Sigmoid colon (tissue), 3 donors: Measurements from ENCODE around the gene PRKG1.

Experiments used
- CTCF ChIP-seq, 4 experiments: fragments of 450-650 bp in 3 of 4; fragments of 200-600 bp in 1 of 4; IDR thresholded peaks; one replicate each; pipeline ENCODE4 v1.5.1; 2016 to 2019; ENCODE audit warnings: antibody characterized with exemption in 4 of 4, mild to moderate bottlenecking in 3 of 4, moderate library complexity in 2 of 4
- POLR2A ChIP-seq, 2 donors: fragments of 450-650 bp; IDR thresholded peaks; one replicate each; pipeline ENCODE4 v1.6.1; 2016; ENCODE audit warnings: antibody characterized with exemption in 2 of 2, mild to moderate bottlenecking in 2 of 2, moderate library complexity in 2 of 2

- TF ChIP-seq CTCF (IDR thresholded peaks at IDR 0.05): no peak
- TF ChIP-seq POLR2A (IDR thresholded peaks at IDR 0.05): no peak
These were observed 448.6 kb downstream of the PRKG1 start for GRCh38 chr10:51522858-51523257.
